ENCODE results near the gene RASL11B. TPM values are rescaled to one million over a fixed set of nuclear protein-coding genes. Genes with fewer than 3 reads are reported as not detected.

The RASL11B gene
- total RNA-seq, 1 donor from 2014 or later: 5.4 TPM

GRCh38 chr4:52891743-52892142 is 29.6 kb downstream of the RASL11B start:
- no peak for DNase-seq

GRCh38 chr4:52892880-52893279 is 30.8 kb downstream of the RASL11B start:
- intact Hi-C loops (cut with DNase I): no loop called here
- DNase-seq: no peak
- no peak for ATAC-seq (ENCODE audit: poor library complexity)

More at GRCh38 chr4:52891743-52892142, 29.6 kb downstream of the RASL11B start:
- intact Hi-C loops (cut with DNase I): no loop called here
- ATAC-seq (ENCODE audit: poor library complexity): no peak

GRCh38 chr4:52894443-52894842 is 32.3 kb downstream of the RASL11B start:
- intact Hi-C loops (cut with DNase I): no loop called here
- ATAC-seq (ENCODE audit: poor library complexity) (no peak), DNase-seq (no peak)

GRCh38 chr4:52903273-52903672 is 41.2 kb downstream of the RASL11B start:
- intact Hi-C loops (cut with DNase I): no loop called here
- no peak for ATAC-seq (ENCODE audit: poor library complexity)
- no peak for DNase-seq

- no peak for ATAC-seq (ENCODE audit: poor library complexity)
- intact Hi-C loops (cut with DNase I): no loop called here
- DNase-seq: no peak
Observed at GRCh38 chr4:52904421-52904820, 42.3 kb downstream of the RASL11B start.

GRCh38 chr4:52907510-52907909 is 45.4 kb downstream of the RASL11B start:
- ATAC-seq (ENCODE audit: poor library complexity): no peak
- intact Hi-C loops (cut with DNase I): no loop called here
- no peak for DNase-seq

- intact Hi-C loops (cut with DNase I): no loop called here
- DNase-seq: no peak
- no peak for ATAC-seq (ENCODE audit: poor library complexity)
Observed at GRCh38 chr4:52910115-52910514, 48.0 kb downstream of the RASL11B start.

GRCh38 chr4:52911684-52912294 is 49.7 kb downstream of the RASL11B start:
- intact Hi-C loops (cut with DNase I): no loop called here
- DNase-seq (peak; percentile 70), ATAC-seq (ENCODE audit: poor library complexity) (peak; percentile 64)

GRCh38 chr4:52912608-52913007 is 50.5 kb downstream of the RASL11B start:
- intact Hi-C loops (cut with DNase I): no loop called here
- ATAC-seq (ENCODE audit: poor library complexity): no peak

GRCh38 chr4:52914051-52914605 is 52.0 kb downstream of the RASL11B start:
- DNase-seq (no peak), ATAC-seq (ENCODE audit: poor library complexity) (peak; percentile 71)
- intact Hi-C loops (cut with DNase I): no loop called here

More at GRCh38 chr4:52912608-52913007, 50.5 kb downstream of the RASL11B start:
- DNase-seq: no peak

- intact Hi-C loops (cut with DNase I): no loop called here
- no peak for ATAC-seq (ENCODE audit: poor library complexity)
- DNase-seq: no peak
Observed at GRCh38 chr4:52915191-52915590, 53.1 kb downstream of the RASL11B start.

GRCh38 chr4:52915730-52916300 is 53.7 kb downstream of the RASL11B start:
- ATAC-seq (ENCODE audit: poor library complexity) (peak; percentile 14), DNase-seq (no peak)
- intact Hi-C loops (cut with DNase I): no loop called here

Other genes starting within 250 kb of the RASL11B start
- gene USP46, start 203.0 kb upstream of the RASL11B start, total RNA-seq: 55.3 TPM
- 4.5 TPM for gene ERVMER34-1, start 110.9 kb upstream of the RASL11B start, total RNA-seq